ENCODE measurements around the gene PARVG. TPM values are rescaled to one million over a fixed set of nuclear protein-coding genes. Genes with fewer than 3 reads are reported as not detected.

Gene PARVG
- polyA plus RNA-seq (ENCODE audit: insufficient read length in 3 of 3) = 1 to 10 TPM; 1.6 to 2.5 (median 2.4) TPM
- long read RNA-seq, donor 1 = 0 reads
- long read RNA-seq, donor 2, partial matches to known transcripts = 0 of 1 reads
- long read RNA-seq, donor 2, other reads (novel, unspliced or antisense) = 0 of 1 reads
- long read RNA-seq, donor 3 = 0 reads
- long read RNA-seq, donor 4 = 0 reads
- long read RNA-seq, donor 5 = 0 reads
- long read RNA-seq, donor 6 = 0 reads
- long read RNA-seq, donor 7 = 0 reads
- long read RNA-seq, donor 8 = 0 reads
- long read RNA-seq, donor 9, partial matches to known transcripts = 0 of 1 reads
- long read RNA-seq, donor 9, other reads (novel, unspliced or antisense) = 0 of 1 reads
- long read RNA-seq, donor 10 = 0 reads
- long read RNA-seq, donor 11 = 0 reads
- long read RNA-seq, donor 12, partial matches to known transcripts = 0 of 1 reads
- long read RNA-seq, donor 12, other reads (novel, unspliced or antisense) = 0 of 1 reads
- long read RNA-seq, donor 13 = 0 reads
- long read RNA-seq, donor 14 = 0 reads
- long read RNA-seq, donor 15 = 0 reads
- long read RNA-seq, donor 16 = 0 reads

- DNase-seq (ENCODE audit: extremely low read depth in 1 of 11, low read depth in 9 of 11, low spot score in 4 of 11) = no peak
Observed at GRCh38 chr22:44180706-44181032, at the start of gene PARVG. Gene PARVG, plus strand, starts transcription at chr22:44180925. Its CDS starts 2,405 bp downstream, at chr22:44183330.

GRCh38 chr22:44131412-44131811 lies 49.3 kb upstream of the PARVG start:
- DNase-seq (ENCODE audit: extremely low read depth in 1 of 11, low read depth in 9 of 11, low spot score in 4 of 11) = no peak

GRCh38 chr22:44131989-44132685 lies 48.6 kb upstream of the PARVG start:
- no peak for DNase-seq (ENCODE audit: extremely low read depth in 1 of 11, low read depth in 9 of 11, low spot score in 4 of 11)

- no peak for DNase-seq (ENCODE audit: extremely low read depth in 1 of 11, low read depth in 9 of 11, low spot score in 4 of 11)
Observed at GRCh38 chr22:44132724-44133123, 48.0 kb upstream of the PARVG start.

GRCh38 chr22:44133161-44133560 lies 47.6 kb upstream of the PARVG start:
- no peak for DNase-seq (ENCODE audit: extremely low read depth in 1 of 11, low read depth in 9 of 11, low spot score in 4 of 11)

- no peak for DNase-seq (ENCODE audit: extremely low read depth in 1 of 11, low read depth in 9 of 11, low spot score in 4 of 11)
Observed at GRCh38 chr22:44133901-44134571, 46.7 kb upstream of the PARVG start.

- DNase-seq (ENCODE audit: extremely low read depth in 1 of 11, low read depth in 9 of 11, low spot score in 4 of 11) = no peak
Observed at GRCh38 chr22:44136112-44136511, 44.6 kb upstream of the PARVG start.

GRCh38 chr22:44136786-44137185 lies 43.9 kb upstream of the PARVG start:
- DNase-seq (ENCODE audit: extremely low read depth in 1 of 11, low read depth in 9 of 11, low spot score in 4 of 11) = no peak

GRCh38 chr22:44137415-44137814 lies 43.3 kb upstream of the PARVG start:
- DNase-seq (ENCODE audit: extremely low read depth in 1 of 11, low read depth in 9 of 11, low spot score in 4 of 11) = no peak

GRCh38 chr22:44139773-44140172 lies 41.0 kb upstream of the PARVG start:
- no peak for DNase-seq (ENCODE audit: extremely low read depth in 1 of 11, low read depth in 9 of 11, low spot score in 4 of 11)

GRCh38 chr22:44142421-44143104 lies 38.2 kb upstream of the PARVG start:
- no peak for DNase-seq (ENCODE audit: extremely low read depth in 1 of 11, low read depth in 9 of 11, low spot score in 4 of 11)

- DNase-seq (ENCODE audit: extremely low read depth in 1 of 11, low read depth in 9 of 11, low spot score in 4 of 11) = no peak
Observed at GRCh38 chr22:44143105-44143474, 37.6 kb upstream of the PARVG start.

- DNase-seq (ENCODE audit: extremely low read depth in 1 of 11, low read depth in 9 of 11, low spot score in 4 of 11) = no peak
Observed at GRCh38 chr22:44143579-44143978, 37.1 kb upstream of the PARVG start.

- DNase-seq (ENCODE audit: extremely low read depth in 1 of 11, low read depth in 9 of 11, low spot score in 4 of 11) = no peak
Observed at GRCh38 chr22:44144046-44144569, 36.6 kb upstream of the PARVG start.

- DNase-seq (ENCODE audit: extremely low read depth in 1 of 11, low read depth in 9 of 11, low spot score in 4 of 11) = no peak
Observed at GRCh38 chr22:44145544-44145943, 35.2 kb upstream of the PARVG start.

- no peak for DNase-seq (ENCODE audit: extremely low read depth in 1 of 11, low read depth in 9 of 11, low spot score in 4 of 11)
Observed at GRCh38 chr22:44146088-44146861, 34.5 kb upstream of the PARVG start.

GRCh38 chr22:44147008-44147645 lies 33.6 kb upstream of the PARVG start:
- no peak for DNase-seq (ENCODE audit: extremely low read depth in 1 of 11, low read depth in 9 of 11, low spot score in 4 of 11)
